Ishikawa (cell line): ENCODE results near the gene DHRS3.

Experiments used
- CEBPB ChIP-seq: IDR thresholded peaks from 2 replicates; pipeline ENCODE4 v1.6.1; 2012
- CREB1 ChIP-seq: IDR thresholded peaks from 2 replicates; pipeline ENCODE4 v1.6.1; 2012; ENCODE audit warnings: low read depth
- EGR1 ChIP-seq: IDR thresholded peaks from 2 replicates; pipeline ENCODE4 v1.6.1; 2012
- EP300 ChIP-seq: IDR thresholded peaks from 2 replicates; pipeline ENCODE4 v1.6.1; 2012; ENCODE audit warnings: borderline replicate concordance
- FOXM1 ChIP-seq: IDR thresholded peaks from 2 replicates; pipeline ENCODE4 v1.6.1; 2012; ENCODE audit warnings: low read depth, borderline replicate concordance
- NFIC ChIP-seq: IDR thresholded peaks from 2 replicates; pipeline ENCODE4 v1.6.1; 2012
- RAD21 ChIP-seq: IDR thresholded peaks from 2 replicates; pipeline ENCODE4 v1.6.1; 2012; ENCODE audit warnings: low read depth
- TAF1 ChIP-seq: IDR thresholded peaks from 2 replicates; pipeline ENCODE4 v1.6.1; 2012; ENCODE audit warnings: low read depth, mild to moderate bottlenecking
- TCF12 ChIP-seq: IDR thresholded peaks from 2 replicates; pipeline ENCODE4 v1.6.1; 2012; ENCODE audit warnings: low read depth
- TEAD4 ChIP-seq: IDR thresholded peaks from 2 replicates; pipeline ENCODE4 v1.6.1; 2012
- YY1 ChIP-seq: IDR thresholded peaks from 2 replicates; pipeline ENCODE4 v1.6.1; 2012; ENCODE audit warnings: low read depth
- ZBTB7A ChIP-seq: IDR thresholded peaks from 2 replicates; pipeline ENCODE4 v1.6.1; 2012; ENCODE audit warnings: low read depth
- TF ChIP-seq, protein P1 (sequence below): IDR thresholded peaks from 2 replicates; pipeline ENCODE4 v1.6.1; 2012
- TF ChIP-seq, protein P2 (sequence below): IDR thresholded peaks from 2 replicates; pipeline ENCODE4 v1.6.1; 2012; ENCODE audit warnings: low read depth, mild to moderate bottlenecking
- TF ChIP-seq, protein P3 (sequence below): IDR thresholded peaks from 2 replicates; pipeline ENCODE4 v1.6.1; 2012

The DHRS3 gene

DNA sequence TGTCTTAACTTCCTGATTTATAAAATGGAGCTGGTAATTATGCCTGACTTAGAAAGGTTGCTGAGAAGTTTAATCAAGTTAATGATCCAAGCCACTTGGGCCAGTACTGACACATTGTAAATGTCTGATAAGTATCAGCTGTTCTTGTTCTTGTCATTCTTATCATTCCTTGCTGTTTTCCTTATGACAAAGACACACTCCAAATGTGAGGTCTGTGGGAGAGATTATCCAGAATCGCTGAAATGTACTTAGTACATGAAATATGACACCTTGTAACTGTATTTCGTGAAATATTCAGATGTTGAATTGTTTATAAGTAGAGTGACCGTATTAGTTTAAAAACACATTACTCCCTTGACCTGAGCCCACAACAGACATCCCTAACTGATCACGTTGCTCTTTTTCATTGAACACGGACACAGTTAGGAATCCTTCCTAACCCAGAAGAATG is 32.0 kb upstream of the DHRS3 start:
- TF ChIP-seq EP300 = no peak
- TF ChIP-seq CEBPB = no peak
- TF ChIP-seq TAF1 = no peak
- TF ChIP-seq, protein P1, sequence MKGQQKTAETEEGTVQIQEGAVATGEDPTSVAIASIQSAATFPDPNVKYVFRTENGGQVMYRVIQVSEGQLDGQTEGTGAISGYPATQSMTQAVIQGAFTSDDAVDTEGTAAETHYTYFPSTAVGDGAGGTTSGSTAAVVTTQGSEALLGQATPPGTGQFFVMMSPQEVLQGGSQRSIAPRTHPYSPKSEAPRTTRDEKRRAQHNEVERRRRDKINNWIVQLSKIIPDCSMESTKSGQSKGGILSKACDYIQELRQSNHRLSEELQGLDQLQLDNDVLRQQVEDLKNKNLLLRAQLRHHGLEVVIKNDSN = no peak
- no peak for TF ChIP-seq CREB1

DNA sequence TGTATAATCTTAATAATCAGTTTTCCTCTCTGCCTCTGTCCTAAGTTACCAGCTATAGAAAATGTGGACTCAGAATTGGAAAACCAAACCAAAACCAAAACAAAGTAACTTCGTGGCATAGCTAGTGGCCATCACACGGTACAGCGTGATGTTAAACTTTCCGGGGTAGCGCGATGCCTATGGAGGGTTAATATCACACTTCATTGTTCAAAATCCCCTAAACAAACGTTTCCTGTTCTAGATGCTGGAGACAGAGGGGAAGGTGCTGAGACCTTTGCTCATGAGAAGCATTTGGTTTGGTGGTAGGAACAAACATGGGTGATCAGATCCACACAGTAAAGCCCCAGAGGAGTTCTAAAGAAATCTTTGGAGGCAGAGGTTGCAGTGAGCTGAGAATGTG is 30.7 kb upstream of the DHRS3 start:
- TF ChIP-seq EP300 (no peak), EGR1 (no peak), TEAD4 (no peak), CREB1 (no peak), YY1 (no peak), ZBTB7A (no peak), RAD21 (no peak), CEBPB (no peak), FOXM1 (no peak), NFIC (no peak), TCF12 (no peak)
- TF ChIP-seq, protein P1 = no peak
- TF ChIP-seq, protein P2, sequence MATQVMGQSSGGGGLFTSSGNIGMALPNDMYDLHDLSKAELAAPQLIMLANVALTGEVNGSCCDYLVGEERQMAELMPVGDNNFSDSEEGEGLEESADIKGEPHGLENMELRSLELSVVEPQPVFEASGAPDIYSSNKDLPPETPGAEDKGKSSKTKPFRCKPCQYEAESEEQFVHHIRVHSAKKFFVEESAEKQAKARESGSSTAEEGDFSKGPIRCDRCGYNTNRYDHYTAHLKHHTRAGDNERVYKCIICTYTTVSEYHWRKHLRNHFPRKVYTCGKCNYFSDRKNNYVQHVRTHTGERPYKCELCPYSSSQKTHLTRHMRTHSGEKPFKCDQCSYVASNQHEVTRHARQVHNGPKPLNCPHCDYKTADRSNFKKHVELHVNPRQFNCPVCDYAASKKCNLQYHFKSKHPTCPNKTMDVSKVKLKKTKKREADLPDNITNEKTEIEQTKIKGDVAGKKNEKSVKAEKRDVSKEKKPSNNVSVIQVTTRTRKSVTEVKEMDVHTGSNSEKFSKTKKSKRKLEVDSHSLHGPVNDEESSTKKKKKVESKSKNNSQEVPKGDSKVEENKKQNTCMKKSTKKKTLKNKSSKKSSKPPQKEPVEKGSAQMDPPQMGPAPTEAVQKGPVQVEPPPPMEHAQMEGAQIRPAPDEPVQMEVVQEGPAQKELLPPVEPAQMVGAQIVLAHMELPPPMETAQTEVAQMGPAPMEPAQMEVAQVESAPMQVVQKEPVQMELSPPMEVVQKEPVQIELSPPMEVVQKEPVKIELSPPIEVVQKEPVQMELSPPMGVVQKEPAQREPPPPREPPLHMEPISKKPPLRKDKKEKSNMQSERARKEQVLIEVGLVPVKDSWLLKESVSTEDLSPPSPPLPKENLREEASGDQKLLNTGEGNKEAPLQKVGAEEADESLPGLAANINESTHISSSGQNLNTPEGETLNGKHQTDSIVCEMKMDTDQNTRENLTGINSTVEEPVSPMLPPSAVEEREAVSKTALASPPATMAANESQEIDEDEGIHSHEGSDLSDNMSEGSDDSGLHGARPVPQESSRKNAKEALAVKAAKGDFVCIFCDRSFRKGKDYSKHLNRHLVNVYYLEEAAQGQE = no peak

DNA sequence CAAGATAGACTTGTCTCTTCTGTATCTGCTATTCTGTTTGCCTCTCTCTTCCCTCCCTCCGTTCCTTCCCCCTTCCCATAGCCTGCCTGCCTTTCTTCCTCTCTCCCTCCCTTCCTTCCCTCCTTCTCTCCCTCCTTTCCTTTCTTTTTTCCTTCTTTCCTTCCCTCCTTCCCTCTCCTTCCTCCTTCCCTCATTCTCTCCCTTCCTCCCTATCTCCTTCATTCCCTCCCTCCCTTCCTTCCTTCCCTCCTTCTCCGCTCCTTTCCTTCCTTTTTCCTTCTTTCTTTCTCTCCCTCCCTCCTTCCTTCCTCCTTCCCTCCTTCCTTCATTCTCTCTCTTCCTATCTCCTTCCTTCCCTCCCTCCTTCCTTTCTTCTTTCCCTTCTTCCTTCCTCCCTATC is 26.8 kb upstream of the DHRS3 start:
- TF ChIP-seq, protein P1 = no peak
- no peak for TF ChIP-seq EGR1
- no peak for TF ChIP-seq FOXM1
- TF ChIP-seq TEAD4 = no peak
- TF ChIP-seq, protein P3, sequence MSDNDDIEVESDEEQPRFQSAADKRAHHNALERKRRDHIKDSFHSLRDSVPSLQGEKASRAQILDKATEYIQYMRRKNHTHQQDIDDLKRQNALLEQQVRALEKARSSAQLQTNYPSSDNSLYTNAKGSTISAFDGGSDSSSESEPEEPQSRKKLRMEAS = no peak
- no peak for TF ChIP-seq TCF12
- TF ChIP-seq NFIC = no peak
- no peak for TF ChIP-seq ZBTB7A
- TF ChIP-seq, protein P2 = no peak
- TF ChIP-seq EP300 = no peak

DNA sequence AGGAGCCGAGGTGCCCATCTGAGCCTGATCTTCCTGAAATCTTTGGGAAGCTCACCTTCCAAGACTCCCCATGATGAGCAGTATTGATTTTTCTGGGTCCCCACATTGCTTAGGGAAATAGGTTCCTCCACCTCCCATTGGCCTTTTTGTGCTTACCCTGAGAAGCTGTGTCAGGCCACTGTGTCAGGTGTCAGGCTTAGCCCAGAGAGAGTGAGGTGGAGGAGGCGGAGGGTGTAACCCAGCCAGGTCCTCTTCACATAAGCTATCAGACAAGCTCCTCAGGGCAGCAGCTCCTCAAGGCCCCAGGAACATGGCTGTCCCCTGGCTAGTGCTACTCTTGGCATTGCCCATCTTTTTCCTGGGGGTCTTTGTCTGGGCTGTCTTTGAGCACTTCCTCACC is 26.2 kb upstream of the DHRS3 start:
- TF ChIP-seq NFIC (no peak), TCF12 (no peak), ZBTB7A (no peak), EGR1 (no peak), RAD21 (no peak), CREB1 (no peak), CEBPB (no peak), TEAD4 (no peak), FOXM1 (no peak), EP300 (no peak), TAF1 (no peak), YY1 (no peak)
- TF ChIP-seq, protein P1 = no peak
- TF ChIP-seq, protein P3 = no peak
- TF ChIP-seq, protein P2 = no peak
